Endothelial cell of umbilical vein (primary cell): ENCODE results near the gene BICRA. TPM values are rescaled to one million over a fixed set of nuclear protein-coding genes. Genes with fewer than 3 reads are reported as not detected.
"Not testable (repeated sequence)": the region's sequence is repeated elsewhere in the genome, so short reads cannot be mapped to it uniquely, and the experiment has no call there.

Experiments used
- BruUV-seq: library from RNA; stranded (reverse); fragments of 400-500 nt; replicated peaks from 2 replicates; lab custom pipeline; 2021; lab: Mats Ljungman, UMichigan
- CTCF ChIA-PET: fragments of 300-600, 350-600 bp; sonication (Branson Sonifier 250); formaldehyde crosslinking; loops from one replicate; lab custom pipeline; 2021; ENCODE audit warnings: antibody characterized with exemption, inconsistent platforms; lab: Charles Lee
- POLR2A ChIA-PET: fragments of 300-600, 350-600 bp; sonication (Branson Sonifier 250); formaldehyde crosslinking; loops from one replicate; lab custom pipeline; 2021; ENCODE audit warnings: antibody characterized with exemption, inconsistent platforms; lab: Charles Lee
- DNase-seq: peaks from one replicate; pipeline ENCODE4 v3.0.0-alpha.2; 2011; ENCODE audit warnings: low read depth, low spot score
- FAIRE-seq: peaks from 2 replicates; lab custom pipeline; 2011; peaks lifted over from hg19 to GRCh38; lab: Jason Lieb, UNC
- H2AFZ ChIP-seq: 2 replicates; pipeline ENCODE4 v1.6.0; 2012; ENCODE audit warnings: low read depth, low read length, control low read depth, inconsistent platforms
- H3K27ac ChIP-seq: 2 replicates; pipeline ENCODE4 v1.5.1; 2011; ENCODE audit warnings: low read depth, mild to moderate bottlenecking, control low read depth, low read length, moderate library complexity; ENCODE audit not compliant: insufficient read depth
- H3K27me3 ChIP-seq, 2 experiments: 2 replicates each; pipeline versions ENCODE4 v1.6.0 to v1.6.1; 2011; ENCODE audit warnings: low read length in 2 of 2, mixed read lengths in 1 of 2; ENCODE audit not compliant: control insufficient read depth in 2 of 2, insufficient read depth in 2 of 2
- H3K36me3 ChIP-seq, 2 experiments: 2 replicates in 1 of 2; 3 replicates in 1 of 2; pipeline ENCODE4 v1.5.1; 2011; ENCODE audit warnings: low read length in 2 of 2, mild to moderate bottlenecking in 1 of 2, moderate library complexity in 1 of 2; ENCODE audit not compliant: control insufficient read depth in 2 of 2, insufficient read depth in 2 of 2; ENCODE audit errors: extremely low read depth in 1 of 2
- H3K4me1 ChIP-seq: 3 replicates; pipeline ENCODE4 v1.5.1; 2011; ENCODE audit warnings: mild to moderate bottlenecking, low read length; ENCODE audit not compliant: control insufficient read depth, insufficient read depth; ENCODE audit errors: extremely low read depth
- H3K4me2 ChIP-seq: 2 replicates; pipeline ENCODE4 v1.6.1; 2011; ENCODE audit warnings: low read length, control low read depth, mixed read lengths; ENCODE audit not compliant: insufficient read depth
- H3K4me3 ChIP-seq, 3 experiments: fragments of 200-600 bp in 1 of 3; sonication (generic), shearing (Covaris generic) in 1 of 3; replicated peaks in 1 of 3; 2 replicates each; pipeline ENCODE4 v1.5.1; 2011 to 2016; ENCODE audit warnings: control low read depth in 3 of 3, low read length in 3 of 3, mild to moderate bottlenecking in 2 of 3, inconsistent platforms in 1 of 3, low read depth in 1 of 3, moderate library complexity in 1 of 3; ENCODE audit not compliant: insufficient read depth in 1 of 3
- H3K79me2 ChIP-seq: 2 replicates; pipeline ENCODE4 v1.6.0; 2012; ENCODE audit warnings: low read length, inconsistent platforms; ENCODE audit not compliant: control insufficient read depth, insufficient read depth
- H3K9ac ChIP-seq: replicated peaks from 2 replicates; pipeline ENCODE3; 2011; ENCODE audit warnings: low read length, control low read depth; ENCODE audit not compliant: insufficient read depth; ENCODE audit errors: extremely low read depth
- H3K9me1 ChIP-seq: replicated peaks from 3 replicates; pipeline ENCODE4 v1.6.0; 2011; ENCODE audit warnings: mild to moderate bottlenecking, low read length; ENCODE audit not compliant: control insufficient read depth, insufficient read depth; ENCODE audit errors: extremely low read depth
- H3K9me3 ChIP-seq: replicated peaks from 2 replicates; pipeline ENCODE4 v1.5.1; 2012; ENCODE audit warnings: low read length, inconsistent platforms; ENCODE audit not compliant: control insufficient read depth, insufficient read depth
- H4K20me1 ChIP-seq: replicated peaks from 2 replicates; pipeline ENCODE3; 2011; ENCODE audit warnings: mild to moderate bottlenecking, low read length; ENCODE audit not compliant: control insufficient read depth, insufficient read depth; ENCODE audit errors: extremely low read depth
- EZH2 ChIP-seq: IDR thresholded peaks from 2 replicates; pipeline ENCODE4 v1.6.1; 2012; ENCODE audit warnings: borderline replicate concordance, low read depth, mild to moderate bottlenecking, moderate library complexity, low read length, inconsistent platforms; ENCODE audit not compliant: severe bottlenecking
- FOS ChIP-seq: IDR thresholded peaks from 2 replicates; pipeline ENCODE4 v1.6.1; 2011; ENCODE audit warnings: mild to moderate bottlenecking, low read length, moderate library complexity, borderline replicate concordance; ENCODE audit not compliant: insufficient read depth
- GATA2 ChIP-seq: IDR thresholded peaks from 2 replicates; pipeline ENCODE4 v1.7.0; 2011; ENCODE audit warnings: low read depth, mild to moderate bottlenecking, moderate library complexity, mixed read lengths, low read length; ENCODE audit not compliant: insufficient read length, insufficient read depth
- JUN ChIP-seq: IDR thresholded peaks from 2 replicates; pipeline ENCODE4 v1.6.1; 2011; ENCODE audit warnings: borderline replicate concordance, low read depth; ENCODE audit not compliant: insufficient read length, insufficient read depth
- MYC ChIP-seq: IDR thresholded peaks from one replicate; pipeline ENCODE4 v1.6.1; 2011; ENCODE audit warnings: mild to moderate bottlenecking, low read depth, low read length
- POLR2A ChIP-seq: IDR thresholded peaks from 2 replicates; pipeline ENCODE4 v1.6.1; 2012; ENCODE audit warnings: low read depth, mild to moderate bottlenecking, control low read depth, low read length
- POLR2AphosphoS5 ChIP-seq: IDR thresholded peaks from 2 replicates; pipeline ENCODE4 v1.6.1; 2012; ENCODE audit warnings: low read depth, mild to moderate bottlenecking, control low read depth, low read length, moderate library complexity; ENCODE audit not compliant: insufficient read depth
- dilution Hi-C: fragments of 300-500 bp; cut with MboI; formaldehyde crosslinking; loops from one replicate; pipeline ENCODE4 v1.15.0; 2019; ENCODE audit warnings: low sequenced_read_pairs; ENCODE audit not compliant: extremely low pct_ligation_motif_present
- intact Hi-C: fragments of 100-400 bp; cut with micrococcal nuclease; formaldehyde crosslinking; loops from one replicate; pipeline ENCODE4 v1.10.0; 2022
- polyA plus RNA-seq, 4 experiments: library from polyadenylated mRNA; depleted of rRNA in 3 of 4; stranded (reverse) in 3 of 4; unstranded in 1 of 4; fragments of >200 nt; gene quantifications; 2 replicates each; pipeline versions ENCODE4 v1.2.1 to v1.2.3, GENCODE V29; 2011 to 2012; ENCODE audit warnings: missing spikeins in 1 of 4
- total RNA-seq: library from RNA; stranded (reverse); gene quantifications from 2 replicates; pipeline ENCODE4 v1.2.3, GENCODE V29; 2021
- TF ChIP-seq, protein P1 (sequence below), 2 donors: IDR thresholded peaks; 1 replicate in 1 of 2; 2 replicates in 1 of 2; pipeline ENCODE4 v1.5.1; 2011; ENCODE audit warnings: low read length in 2 of 2, mild to moderate bottlenecking in 2 of 2, moderate library complexity in 2 of 2, control low read depth in 1 of 2, inconsistent platforms in 1 of 2, low read depth in 1 of 2; ENCODE audit not compliant: insufficient read depth in 1 of 2; ENCODE audit errors: extremely low read depth in 1 of 2
- TF ChIP-seq, protein P2 (sequence below): IDR thresholded peaks from 2 replicates; pipeline ENCODE4 v1.6.1; 2011; ENCODE audit not compliant: insufficient read depth, insufficient read length

The BICRA gene
- total and polyA plus RNA-seq, 2 donors (not counting 3 experiments of a cell fraction or from before 2014, with no cell fraction given) = 3.8 to 20.5 TPM

DNA sequence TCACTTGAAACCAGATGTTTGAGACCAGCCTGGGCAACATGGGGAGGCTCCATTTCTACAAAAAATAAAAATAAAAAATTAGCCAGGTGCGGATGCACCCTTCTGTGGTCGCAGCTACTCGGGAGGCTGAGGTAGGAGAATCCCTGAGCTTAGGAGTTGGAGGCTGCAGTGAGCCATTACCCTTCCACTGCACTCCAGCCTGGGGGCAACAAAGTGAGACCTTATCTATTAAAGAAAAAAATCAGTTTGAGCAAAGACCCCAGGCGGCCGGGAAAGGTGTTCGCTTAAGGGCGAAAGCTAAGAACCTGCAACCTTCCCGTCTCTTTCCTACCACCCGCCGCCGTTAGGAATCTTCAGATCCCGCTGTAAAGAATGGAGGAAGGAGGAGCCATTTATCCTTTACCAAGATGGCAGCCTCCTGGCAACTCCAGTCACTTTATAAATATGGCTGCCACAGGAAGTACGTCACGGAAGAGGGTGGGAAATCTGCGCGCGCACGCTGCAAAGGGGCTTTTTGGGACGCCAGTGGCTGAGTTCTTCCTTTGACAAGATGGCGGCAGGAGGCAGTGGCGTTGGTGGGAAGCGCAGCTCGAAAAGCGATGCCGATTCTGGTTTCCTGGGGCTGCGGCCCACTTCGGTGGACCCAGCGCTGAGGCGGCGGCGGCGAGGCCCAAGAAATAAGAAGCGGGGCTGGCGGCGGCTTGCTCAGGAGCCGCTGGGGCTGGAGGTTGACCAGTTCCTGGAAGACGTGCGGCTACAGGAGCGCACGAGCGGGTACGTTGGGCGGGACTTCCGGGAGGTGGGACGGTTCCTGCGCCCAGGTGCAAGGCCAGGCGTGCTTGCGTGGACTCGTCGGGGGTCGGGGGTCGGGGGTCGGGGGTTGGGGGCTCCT is 136.3 kb downstream of the BICRA start, which contains the start of gene NOP53:
TSS of gene NOP53 (plus strand) at position 537 of the 892 bp plus-strand sequence. CDS start at position 551, 14 bp downstream.
- TF ChIP-seq MYC = peak; percentile 8
- peak; percentile 85 for TF ChIP-seq POLR2A
- peak; percentile 95 for TF ChIP-seq POLR2AphosphoS5
- TF ChIP-seq EZH2 = no peak
- TF ChIP-seq, protein P1, sequence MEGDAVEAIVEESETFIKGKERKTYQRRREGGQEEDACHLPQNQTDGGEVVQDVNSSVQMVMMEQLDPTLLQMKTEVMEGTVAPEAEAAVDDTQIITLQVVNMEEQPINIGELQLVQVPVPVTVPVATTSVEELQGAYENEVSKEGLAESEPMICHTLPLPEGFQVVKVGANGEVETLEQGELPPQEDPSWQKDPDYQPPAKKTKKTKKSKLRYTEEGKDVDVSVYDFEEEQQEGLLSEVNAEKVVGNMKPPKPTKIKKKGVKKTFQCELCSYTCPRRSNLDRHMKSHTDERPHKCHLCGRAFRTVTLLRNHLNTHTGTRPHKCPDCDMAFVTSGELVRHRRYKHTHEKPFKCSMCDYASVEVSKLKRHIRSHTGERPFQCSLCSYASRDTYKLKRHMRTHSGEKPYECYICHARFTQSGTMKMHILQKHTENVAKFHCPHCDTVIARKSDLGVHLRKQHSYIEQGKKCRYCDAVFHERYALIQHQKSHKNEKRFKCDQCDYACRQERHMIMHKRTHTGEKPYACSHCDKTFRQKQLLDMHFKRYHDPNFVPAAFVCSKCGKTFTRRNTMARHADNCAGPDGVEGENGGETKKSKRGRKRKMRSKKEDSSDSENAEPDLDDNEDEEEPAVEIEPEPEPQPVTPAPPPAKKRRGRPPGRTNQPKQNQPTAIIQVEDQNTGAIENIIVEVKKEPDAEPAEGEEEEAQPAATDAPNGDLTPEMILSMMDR (IDR thresholded peaks at IDR 0.05; ENCODE audit: extremely low read depth in 1 of 2, insufficient read depth in 1 of 2, low read depth in 1 of 2, low read length in 2 of 2) = no peak
- TF ChIP-seq GATA2 = no peak
- TF ChIP-seq, protein P2, sequence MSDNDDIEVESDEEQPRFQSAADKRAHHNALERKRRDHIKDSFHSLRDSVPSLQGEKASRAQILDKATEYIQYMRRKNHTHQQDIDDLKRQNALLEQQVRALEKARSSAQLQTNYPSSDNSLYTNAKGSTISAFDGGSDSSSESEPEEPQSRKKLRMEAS = no peak
- TF ChIP-seq FOS = no peak
- TF ChIP-seq JUN = no peak
- peak within 1 kb of the TSS; percentile 92 for H3K9ac ChIP-seq
- intact Hi-C loops (no loop called here), dilution Hi-C loops (no loop called here)
- POLR2A ChIA-PET = interaction anchor here (0.6 to 1.6 kb wide), 3 partner anchors 32 to 287 kb away, joined by 3 to 5 read pairs (median 4); partner anchors contain the start of gene EHD2
- H3K4me3 ChIP-seq = peak within 1 kb of the TSS; percentile 66 to 87 (median 80)
- TSS peak; percentile 57 for BruUV-seq
- no peaks in the 10 kb centered on the region for H4K20me1 ChIP-seq
- peaks cover 34% of the 10 kb centered on the region for H3K79me2 ChIP-seq
- DNase-seq (peak; percentile 98), FAIRE-seq (peak; percentile 98)
- peaks cover 14 to 32% of the 10 kb centered on the region in 2 experiments for H3K36me3 ChIP-seq
- H3K4me1 ChIP-seq = peaks cover 21% of the 10 kb centered on the region
- peak within 1 kb of the TSS; percentile 78 for H3K27ac ChIP-seq
- no peaks in the 10 kb centered on the region for H3K9me3 ChIP-seq
- H2AFZ ChIP-seq = peak within 1 kb of the TSS; percentile 68
- peak within 1 kb of the TSS; percentile 79 for H3K4me2 ChIP-seq
- CTCF ChIA-PET = interaction anchor here (0.8 to 8.7 kb wide), 4 partner anchors 21 to 309 kb away, joined by 5 to 258 read pairs (median 17); partner anchors contain the start of gene EHD2
- H3K9me1 ChIP-seq = no peaks in the 10 kb centered on the region
- no peaks in the 10 kb centered on the region for H3K27me3 ChIP-seq

DNA sequence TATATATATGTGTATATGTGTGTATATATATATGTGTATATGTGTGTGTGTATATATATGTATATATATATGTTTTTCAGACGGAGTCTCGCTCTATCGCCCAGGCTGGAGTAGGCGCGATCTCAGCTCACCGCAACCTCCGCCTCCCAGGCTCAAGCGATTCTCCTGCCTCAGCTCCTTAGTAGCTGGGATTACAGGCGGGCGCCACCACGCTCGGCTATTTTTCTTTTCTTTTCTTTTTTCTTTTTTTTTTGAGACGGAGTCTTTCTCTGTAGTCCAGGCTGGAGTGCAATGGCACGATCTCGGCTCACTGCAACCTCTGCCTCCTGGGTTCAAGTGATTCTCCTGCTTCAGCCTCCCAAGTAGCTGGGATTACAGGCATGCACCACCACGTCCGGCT is 137.2 kb downstream of the BICRA start:
- Histone ChIP-seq H3K4me2 (peak overlapping the region; percentile 79), H3K4me1 (peaks cover 21% of the 10 kb centered on the region), H3K36me3 (peaks cover 14 to 36% of the 10 kb centered on the region in 2 experiments), H3K9ac (peak overlapping the region; percentile 92), H3K79me2 (peaks cover 34% of the 10 kb centered on the region), H3K4me3 (peak overlapping the region; percentile 32 to 87 (median 66))
- H3K27ac ChIP-seq, DNase-seq, H2AFZ ChIP-seq, H3K9me3 ChIP-seq, intact Hi-C loops, FAIRE-seq, H3K27me3 ChIP-seq, H3K9me1 ChIP-seq, H4K20me1 ChIP-seq, dilution Hi-C loops: not testable (repeated sequence)
- TSS peak; percentile 2 for BruUV-seq
- ChIA-PET CTCF (interaction anchor here (0.8 to 8.7 kb wide), 4 partner anchors 20 to 309 kb away, joined by 4 to 258 read pairs (median 5); partner anchors contain the start of gene EHD2), POLR2A (interaction anchor here (0.6 to 1.6 kb wide), 2 partner anchors 33 to 288 kb away, joined by 4 to 5 read pairs; partner anchors contain the start of gene EHD2)
